Adrenal gland (tissue), 12 donors: ENCODE results near the gene SCN2B. TPM values are rescaled to one million over a fixed set of nuclear protein-coding genes. Genes with fewer than 3 reads are reported as not detected.

Source experiments
- DNase-seq, 7 donors: peaks; one replicate each; pipeline ENCODE4 v3.0.0-alpha.2; 2019 to 2020
- H3K27ac ChIP-seq, 5 donors: fragments of 200-600 bp; sonication (generic) in 4 of 5; 1 replicate in 3 of 5; 2 replicates in 2 of 5; pipeline versions ENCODE4 v1.5.1 to v1.8.0; 2016 to 2020; ENCODE audit warnings: mild to moderate bottlenecking in 1 of 5
- H3K27me3 ChIP-seq: fragments of 200-600 bp; 2 replicates; pipeline ENCODE4 v1.8.0; 2021
- H3K36me3 ChIP-seq, 2 donors: fragments of 200-600 bp; replicated peaks in 1 of 2; 1 replicate in 1 of 2; 2 replicates in 1 of 2; pipeline versions ENCODE4 v1.5.1 to v1.8.0; 2018 to 2022
- H3K4me1 ChIP-seq, 2 donors: fragments of 200-600 bp; replicated peaks in 1 of 2; 1 replicate in 1 of 2; 2 replicates in 1 of 2; pipeline versions ENCODE4 v1.5.1 to v1.8.0; 2018 to 2021
- H3K4me3 ChIP-seq, 4 donors: fragments of 200-600 bp; sonication (generic) in 3 of 4; one replicate each; pipeline ENCODE4 v1.5.1; 2016 to 2018
- H3K9me3 ChIP-seq, 3 donors: fragments of 200-600 bp; sonication (generic) in 1 of 3; replicated peaks in 1 of 3; 1 replicate in 2 of 3; 2 replicates in 1 of 3; pipeline versions ENCODE4 v1.5.1 to v1.8.0; 2016 to 2021
- CTCF ChIP-seq, 6 experiments: fragments of 450-650 bp in 4 of 6; fragments of 200-600 bp in 2 of 6; sonication (generic) in 1 of 6; IDR thresholded peaks; 1 replicate in 5 of 6; 2 replicates in 1 of 6; pipeline versions ENCODE4 v1.5.1 to v1.8.0; 2016 to 2021; ENCODE audit warnings: antibody characterized with exemption in 6 of 6, mild to moderate bottlenecking in 2 of 6, moderate library complexity in 1 of 6
- POLR2A ChIP-seq, 2 donors: fragments of 450-650 bp; IDR thresholded peaks; one replicate each; pipeline ENCODE4 v1.6.1; 2017; ENCODE audit warnings: antibody characterized with exemption in 2 of 2, mild to moderate bottlenecking in 2 of 2, moderate library complexity in 1 of 2
- WGBS, 4 donors: extraction: QIAGEN DNeasy Blood & Tissue Kit in 2 of 4; methylation state at CpG; one replicate each; pipeline versions ENCODE4 v1.1.5 to v1.1.7; 2013 to 2017; 5-methylcytosine and 5-hydroxymethylcytosine counted together
- intact Hi-C, 2 donors: fragments of 100-400 bp; cut with DNase I; formaldehyde crosslinking; loops; one replicate each; pipeline versions ENCODE4 v1.14.1 to v1.15.0; 2022 to 2023
- polyA plus RNA-seq, 3 donors: library from polyadenylated mRNA; stranded (reverse); fragments of 200-250 nt in 2 of 3; fragments of 350-450 nt in 1 of 3; fragmentation: Illumina TruSeq in 1 of 3; extraction: RNeasy Lipid Tissue Mini Kit (QIAGEN cat#74804) in 1 of 3; gene quantifications; one replicate each; pipeline ENCODE4 v1.2.3, GENCODE V29; 2013 to 2014
- total RNA-seq, 9 donors: library from RNA; depleted of rRNA in 4 of 9; stranded (reverse); fragments of >200 nt in 4 of 9; fragments of 120-200 nt in 1 of 9; fragmentation: NEBNext Ultra II Directional in 1 of 9; extraction: Animal tissue kit (Norgen Biotek cat#: 25700) in 1 of 9; gene quantifications; one replicate each; pipeline versions ENCODE4 v1.1.0 to v1.2.4, GENCODE V29; 2013 to 2023
- donor health status: healthy with polysubstance abuse.
- donor health status: Bipolar disorder and iron deficiency.
- donor health status: DM: yes; HTN: yes; CAD: no.
- donor health status: DM: no; HTN: no; CAD: no.
- donor health status: DM: no; HTN: no; CAD: no.
- donor health status: DM: yes; HTN: yes; CAD: no.

SCN2B gene
- total and polyA plus RNA-seq, 12 donors = 0.09 to 0.96 (median 0.38) TPM

DNA sequence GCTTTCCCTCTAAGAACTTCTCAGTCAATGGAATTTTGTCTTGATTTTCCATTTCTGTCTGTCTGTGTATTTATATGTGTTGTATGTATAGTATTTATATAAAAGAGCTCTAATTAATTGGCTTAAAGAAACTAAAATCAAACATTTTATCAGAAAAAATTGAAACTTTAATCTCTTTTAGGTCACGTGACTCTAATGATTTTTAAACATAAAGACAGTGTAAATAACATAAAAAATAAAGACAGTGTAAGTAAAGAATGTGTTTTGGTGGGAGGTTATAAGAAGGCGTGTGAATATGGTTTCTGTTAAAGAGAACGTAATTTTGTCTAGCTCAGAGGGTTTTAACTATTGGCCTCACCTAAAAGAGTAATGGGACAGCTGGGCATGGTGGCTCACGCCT is 46.0 kb upstream of the SCN2B start:
- 45 to 70% (median 52%) methylated on average over 4 of the region's 4 CpGs for WGBS, 4 donors

DNA sequence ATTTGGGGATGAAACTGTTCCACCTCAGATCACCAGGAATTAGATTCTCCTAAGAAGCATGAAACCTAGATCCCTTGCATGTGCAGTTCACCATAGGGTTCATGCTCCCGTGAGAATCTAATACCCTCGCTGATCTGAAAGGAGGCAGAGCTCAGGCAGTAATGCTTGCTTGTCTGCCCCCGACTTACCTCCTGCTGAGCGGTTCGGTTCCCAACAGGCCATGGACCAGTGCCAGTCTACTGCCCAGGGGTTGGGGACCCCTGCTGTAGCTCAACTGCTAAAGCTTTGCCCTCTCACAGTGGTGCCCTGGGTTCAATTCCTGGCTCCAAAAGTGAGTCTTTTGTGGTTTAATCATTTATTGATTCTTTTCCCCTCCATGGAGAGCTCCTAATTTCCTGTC is 45.0 kb upstream of the SCN2B start:
- no peaks in the 10 kb centered on the region for H3K9me3 ChIP-seq
- H3K36me3 ChIP-seq = no peaks in the 10 kb centered on the region
- WGBS, 4 donors = 64 to 78% (median 71%) methylated on average over 5 of the region's 5 CpGs
- no peak overlapping the region for H3K4me3 ChIP-seq
- DNase-seq = no peak
- H3K4me1 ChIP-seq = peaks cover 0 to under 1% of the 10 kb centered on the region in 2 donors
- H3K27ac ChIP-seq = no peak overlapping the region
- TF ChIP-seq CTCF (IDR thresholded peaks at IDR 0.05) (no peak), POLR2A (IDR thresholded peaks at IDR 0.05) (no peak)
- intact Hi-C loops = no loop called here
- peaks cover 6% of the 10 kb centered on the region for H3K27me3 ChIP-seq

More for the DNA sequence above, 46.0 kb upstream of the SCN2B start:
- H3K4me1 ChIP-seq = peaks cover 4% of the 10 kb centered on the region in 2 donors
- H3K9me3 ChIP-seq = no peaks in the 10 kb centered on the region
- peaks cover 6% of the 10 kb centered on the region for H3K27me3 ChIP-seq
- DNase-seq = no peak
- TF ChIP-seq POLR2A (IDR thresholded peaks at IDR 0.05) = no peak
- no peak for TF ChIP-seq CTCF (IDR thresholded peaks at IDR 0.05)
- H3K36me3 ChIP-seq = no peaks in the 10 kb centered on the region
- intact Hi-C loops = no loop called here
- no peak overlapping the region for H3K27ac ChIP-seq
- H3K4me3 ChIP-seq = no peak overlapping the region

DNA sequence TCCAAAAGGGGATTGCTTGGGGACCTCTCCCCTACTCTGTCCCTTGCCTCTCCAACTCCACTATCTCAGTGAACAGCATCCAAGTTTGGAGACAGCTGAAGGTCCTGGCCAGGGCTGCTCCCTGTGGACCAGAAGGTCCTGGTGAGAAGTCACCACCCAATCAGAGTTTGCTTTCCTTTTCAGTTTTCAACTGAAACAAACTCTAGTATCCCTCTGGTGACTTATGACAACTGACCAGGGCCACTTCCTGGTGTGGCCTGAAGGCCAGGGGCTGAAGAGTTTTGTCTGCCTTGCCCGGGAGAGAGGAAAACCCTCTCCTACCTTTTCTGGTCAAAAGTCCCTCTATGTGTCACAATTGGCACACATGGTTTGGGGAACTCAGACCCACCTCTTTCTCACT is 43.3 kb upstream of the SCN2B start:
- H3K36me3 ChIP-seq = no peaks in the 10 kb centered on the region
- DNase-seq = no peak
- 56 to 63% (median 60%) methylated on average over 1 of the region's 1 CpG for WGBS, 4 donors
- H3K27me3 ChIP-seq = peaks cover 6% of the 10 kb centered on the region
- H3K27ac ChIP-seq = no peak overlapping the region
- no peak overlapping the region for H3K4me3 ChIP-seq
- no peaks in the 10 kb centered on the region for H3K9me3 ChIP-seq
- TF ChIP-seq CTCF (IDR thresholded peaks at IDR 0.05) (no peak), POLR2A (IDR thresholded peaks at IDR 0.05) (no peak)
- intact Hi-C loops = no loop called here
- H3K4me1 ChIP-seq = no peaks in the 10 kb centered on the region

GRCh38 chr11:118219244-118219643 is 42.8 kb upstream of the SCN2B start:
- Histone ChIP-seq H3K27ac (no peak overlapping the region), H3K9me3 (no peaks in the 10 kb centered on the region), H3K4me1 (no peaks in the 10 kb centered on the region), H3K4me3 (no peak overlapping the region), H3K36me3 (no peaks in the 10 kb centered on the region), H3K27me3 (peaks cover 6% of the 10 kb centered on the region)
- intact Hi-C loops = no loop called here
- no peak for DNase-seq
- TF ChIP-seq CTCF (IDR thresholded peaks at IDR 0.05) (no peak), POLR2A (IDR thresholded peaks at IDR 0.05) (no peak)
